Ammon's horn (tissue), 1 donor: Measurements from ENCODE around the gene NES.
A peak's percentile ranks its signal among the peaks of the same experiment; 100 is the strongest.

Source experiments
- DNase-seq: peaks from one replicate; pipeline ENCODE4 v3.0.0-alpha.2; 2016; ENCODE audit warnings: low spot score

Gene NES

GRCh38 chr1:156619582-156619955, 57.6 kb downstream of the NES start:
- DNase-seq, result no peak

- DNase-seq, result peak; percentile 77
Measured at GRCh38 chr1:156618853-156619581, 58.2 kb downstream of the NES start, which contains the start of gene HAPLN2. Gene HAPLN2 (plus strand): TSS chr1:156619415. CDS start chr1:156623491, 4,076 bp downstream.
